K562 (cell line): Measurements from ENCODE around the gene CNKSR1. TPM values are rescaled to one million over a fixed set of nuclear protein-coding genes. Genes with fewer than 3 reads are reported as not detected.

Experiments used
- ARNT ChIP-seq, 2 experiments: fragments of 450-650 bp; IDR thresholded peaks; 2 replicates each; pipeline ENCODE4 v1.6.1; 2016; ENCODE audit warnings: mild to moderate bottlenecking in 1 of 2
- ASH1L ChIP-seq: fragments of 450-650 bp; IDR thresholded peaks from 2 replicates; pipeline ENCODE4 v1.6.1; 2018; ENCODE audit warnings: borderline replicate concordance, mild to moderate bottlenecking, low read depth; ENCODE audit not compliant: partially characterized antibody
- BRD9 ChIP-seq: fragments of 450-650 bp; IDR thresholded peaks from 2 replicates; pipeline ENCODE4 v1.6.1; 2018; ENCODE audit warnings: low read depth; ENCODE audit not compliant: partially characterized antibody
- EP400 ChIP-seq: fragments of 450-650 bp; IDR thresholded peaks from 2 replicates; pipeline ENCODE4 v1.6.1; 2017; ENCODE audit warnings: antibody characterized with exemption, mild to moderate bottlenecking, moderate library complexity
- GABPB2 ChIP-seq: fragments of 250-450 bp; sonication (Bioruptor Pico); conservative IDR thresholded peaks from 2 replicates; pipeline ENCODE4 v1.5.1; 2021; ENCODE audit warnings: mild to moderate bottlenecking
- GATAD2B ChIP-seq: fragments of 450-650 bp; IDR thresholded peaks from 2 replicates; pipeline ENCODE4 v1.6.1; 2017; ENCODE audit warnings: mild to moderate bottlenecking, borderline replicate concordance
- HSF4 ChIP-seq: fragments of 250-450 bp; sonication (Bioruptor Pico); IDR thresholded peaks from 2 replicates; pipeline ENCODE4 v2.1.2; 2022; ENCODE audit warnings: mild to moderate bottlenecking, moderate library complexity, borderline replicate concordance
- KDM5B ChIP-seq: fragments of 200-600 bp; sonication (generic); IDR thresholded peaks from 2 replicates; pipeline ENCODE4 v1.6.1; 2012; ENCODE audit warnings: low read depth, mild to moderate bottlenecking, moderate library complexity, low read length, control low read depth, inconsistent platforms; ENCODE audit not compliant: insufficient replicate concordance
- LCOR ChIP-seq: sonication (generic); formaldehyde crosslinking; IDR thresholded peaks from 2 replicates; pipeline ENCODE4 v1.8.0; 2022; ENCODE audit warnings: mild to moderate bottlenecking, missing genetic modification reagents
- NFATC3 ChIP-seq: fragments of 450-650 bp; IDR thresholded peaks from 2 replicates; pipeline ENCODE4 v1.6.1; 2017; ENCODE audit warnings: mild to moderate bottlenecking
- NFIX ChIP-seq: fragments of 250-450 bp; sonication (Bioruptor Pico); IDR thresholded peaks from 2 replicates; pipeline ENCODE4 v1.4.0; 2020; ENCODE audit warnings: low read depth, mild to moderate bottlenecking, moderate library complexity
- RBM34 ChIP-seq: fragments of 200-400 bp; formaldehyde crosslinking; IDR thresholded peaks from 2 replicates; pipeline ENCODE4 v1.6.1; 2018; ENCODE audit warnings: low read length, borderline replicate concordance; ENCODE audit not compliant: insufficient read depth
- ZNF282 ChIP-seq: sonication (generic); formaldehyde crosslinking; IDR thresholded peaks from 2 replicates; pipeline ENCODE4 v1.8.1; 2023; ENCODE audit warnings: missing genetic modification reagents
- ZNF316 ChIP-seq: fragments of 450-650 bp; IDR thresholded peaks from 2 replicates; pipeline ENCODE4 v1.6.1; 2016
- polyA plus RNA-seq, 8 experiments: library from polyadenylated mRNA; depleted of rRNA in 4 of 8; stranded (reverse) in 5 of 8; unstranded in 3 of 8; fragments of >200 nt; fragmentation: Nextera tagmentation in 2 of 8; fragmentation: Illumina TruSeq in 1 of 8; extraction: Ambion mirVana in 2 of 8; extraction: Trizol in 1 of 8; gene quantifications; 2 replicates each; pipeline versions ENCODE4 v1.2.1 to v1.2.3, GENCODE V29; 2011 to 2014; ENCODE audit warnings: inconsistent platforms in 1 of 8, missing spikeins in 1 of 8
- total RNA-seq, 7 experiments: library from RNA; depleted of rRNA in 6 of 7; stranded (reverse); fragments of >200 nt in 6 of 7; fragmentation: Illumina TruSeq in 2 of 7; extraction: Trizol in 2 of 7; gene quantifications; 2 replicates each; pipeline versions ENCODE4 v1.2.1 to v1.2.3, GENCODE V29; 2011 to 2021; ENCODE audit warnings: low replicate concordance in 1 of 7
- TF ChIP-seq, protein P1 (sequence below), 2 experiments: fragments of 450-650 bp in 1 of 2; sonication (generic) in 1 of 2; formaldehyde crosslinking in 1 of 2; IDR thresholded peaks; 2 replicates each; pipeline versions ENCODE4 v1.7.1 to v1.9.0; 2016 to 2022; ENCODE audit warnings: inconsistent platforms in 1 of 2, mild to moderate bottlenecking in 1 of 2, missing genetic modification reagents in 1 of 2
- TF ChIP-seq, protein P2 (sequence below): sonication (generic); formaldehyde crosslinking; IDR thresholded peaks from 2 replicates; pipeline ENCODE4 v1.4.0; 2020; ENCODE audit warnings: mild to moderate bottlenecking, missing genetic modification reagents

CNKSR1 gene
- total and polyA plus RNA-seq, 9 of the 15 experiments (the other 6 are each of a cell fraction or from before 2014, with no cell fraction given): 0.03 to 2.8 (median 1.1) TPM

DNA sequence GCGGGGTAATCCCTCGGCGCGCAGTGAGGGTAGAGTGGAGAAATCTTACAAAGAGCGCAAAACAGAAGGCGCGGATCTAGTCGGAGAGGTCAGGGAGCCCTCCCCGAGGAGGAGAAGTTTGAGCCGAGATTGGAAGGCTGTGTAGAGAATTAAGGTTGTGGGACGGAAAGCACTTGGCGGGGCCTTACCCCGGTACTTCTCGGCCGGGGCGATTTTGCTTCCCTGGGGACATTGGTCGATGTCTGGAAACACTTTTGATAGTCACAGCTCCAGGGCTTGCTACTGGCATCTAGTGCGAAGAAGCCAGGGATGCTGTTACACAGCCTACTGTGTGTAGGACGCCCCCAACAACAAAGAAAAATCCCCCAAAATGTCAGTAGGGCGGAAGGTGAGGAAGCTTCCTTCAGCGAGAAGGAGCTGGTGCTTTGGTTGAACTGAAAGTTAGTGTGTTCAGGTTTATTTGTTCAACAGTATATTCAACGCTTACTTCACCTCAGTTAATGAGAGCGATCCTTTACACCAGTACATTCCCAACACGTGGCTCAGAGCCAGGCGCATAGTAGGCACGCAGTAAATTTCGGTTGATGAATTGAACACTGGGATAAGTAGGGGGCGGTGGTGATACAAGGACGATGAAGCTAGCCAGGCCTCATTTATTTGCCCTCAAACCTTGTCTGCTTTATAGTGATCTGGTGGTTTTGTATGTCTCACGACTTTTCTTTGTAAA lies 57.5 kb downstream of the CNKSR1 start (continued):
- TF ChIP-seq NFIX (CRISPR knock-in tag) (no peak), GATAD2B (no peak), HSF4 (no peak), LCOR (CRISPR knock-in tag) (peak; percentile 83; the same call in 1 of the 2 replicates), RBM34 (no peak), BRD9 (no peak), EP400 (peak; percentile 31), ZNF282 (CRISPR knock-in tag) (no peak), NFATC3 (0 out of 2 replicates have a peak, but pooled peaks have one; percentile 30), KDM5B (peak; percentile 0), GABPB2 (CRISPR knock-in tag) (no peak), ZNF316 (no peak), ASH1L (no peak), ARNT (IDR thresholded peaks at IDR 0.05) (no peak)
- TF ChIP-seq, protein P1, sequence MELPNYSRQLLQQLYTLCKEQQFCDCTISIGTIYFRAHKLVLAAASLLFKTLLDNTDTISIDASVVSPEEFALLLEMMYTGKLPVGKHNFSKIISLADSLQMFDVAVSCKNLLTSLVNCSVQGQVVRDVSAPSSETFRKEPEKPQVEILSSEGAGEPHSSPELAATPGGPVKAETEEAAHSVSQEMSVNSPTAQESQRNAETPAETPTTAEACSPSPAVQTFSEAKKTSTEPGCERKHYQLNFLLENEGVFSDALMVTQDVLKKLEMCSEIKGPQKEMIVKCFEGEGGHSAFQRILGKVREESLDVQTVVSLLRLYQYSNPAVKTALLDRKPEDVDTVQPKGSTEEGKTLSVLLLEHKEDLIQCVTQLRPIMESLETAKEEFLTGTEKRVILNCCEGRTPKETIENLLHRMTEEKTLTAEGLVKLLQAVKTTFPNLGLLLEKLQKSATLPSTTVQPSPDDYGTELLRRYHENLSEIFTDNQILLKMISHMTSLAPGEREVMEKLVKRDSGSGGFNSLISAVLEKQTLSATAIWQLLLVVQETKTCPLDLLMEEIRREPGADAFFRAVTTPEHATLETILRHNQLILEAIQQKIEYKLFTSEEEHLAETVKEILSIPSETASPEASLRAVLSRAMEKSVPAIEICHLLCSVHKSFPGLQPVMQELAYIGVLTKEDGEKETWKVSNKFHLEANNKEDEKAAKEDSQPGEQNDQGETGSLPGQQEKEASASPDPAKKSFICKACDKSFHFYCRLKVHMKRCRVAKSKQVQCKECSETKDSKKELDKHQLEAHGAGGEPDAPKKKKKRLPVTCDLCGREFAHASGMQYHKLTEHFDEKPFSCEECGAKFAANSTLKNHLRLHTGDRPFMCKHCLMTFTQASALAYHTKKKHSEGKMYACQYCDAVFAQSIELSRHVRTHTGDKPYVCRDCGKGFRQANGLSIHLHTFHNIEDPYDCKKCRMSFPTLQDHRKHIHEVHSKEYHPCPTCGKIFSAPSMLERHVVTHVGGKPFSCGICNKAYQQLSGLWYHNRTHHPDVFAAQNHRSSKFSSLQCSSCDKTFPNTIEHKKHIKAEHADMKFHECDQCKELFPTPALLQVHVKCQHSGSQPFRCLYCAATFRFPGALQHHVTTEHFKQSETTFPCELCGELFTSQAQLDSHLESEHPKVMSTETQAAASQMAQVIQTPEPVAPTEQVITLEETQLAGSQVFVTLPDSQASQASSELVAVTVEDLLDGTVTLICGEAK (IDR thresholded peaks at IDR 0.05): peak; percentile 60; the same call in 1 of the 2 replicates
- TF ChIP-seq, protein P1 (CRISPR knock-in tag; IDR thresholded peaks at IDR 0.05): no peak
- TF ChIP-seq, protein P2, sequence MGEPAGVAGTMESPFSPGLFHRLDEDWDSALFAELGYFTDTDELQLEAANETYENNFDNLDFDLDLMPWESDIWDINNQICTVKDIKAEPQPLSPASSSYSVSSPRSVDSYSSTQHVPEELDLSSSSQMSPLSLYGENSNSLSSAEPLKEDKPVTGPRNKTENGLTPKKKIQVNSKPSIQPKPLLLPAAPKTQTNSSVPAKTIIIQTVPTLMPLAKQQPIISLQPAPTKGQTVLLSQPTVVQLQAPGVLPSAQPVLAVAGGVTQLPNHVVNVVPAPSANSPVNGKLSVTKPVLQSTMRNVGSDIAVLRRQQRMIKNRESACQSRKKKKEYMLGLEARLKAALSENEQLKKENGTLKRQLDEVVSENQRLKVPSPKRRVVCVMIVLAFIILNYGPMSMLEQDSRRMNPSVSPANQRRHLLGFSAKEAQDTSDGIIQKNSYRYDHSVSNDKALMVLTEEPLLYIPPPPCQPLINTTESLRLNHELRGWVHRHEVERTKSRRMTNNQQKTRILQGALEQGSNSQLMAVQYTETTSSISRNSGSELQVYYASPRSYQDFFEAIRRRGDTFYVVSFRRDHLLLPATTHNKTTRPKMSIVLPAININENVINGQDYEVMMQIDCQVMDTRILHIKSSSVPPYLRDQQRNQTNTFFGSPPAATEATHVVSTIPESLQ (CRISPR knock-in tag): peak; percentile 58; the same call in 1 of the 2 replicates
